DND-41 (cell line): ENCODE measurements around the gene C3orf70.

Source experiments
- ATAC-seq: fragments of 200-7000 bp; cut with Tn5 transposase; 3 replicates; pipeline ENCODE4 v1.9.1; 2021; ENCODE audit warnings: low read depth; ENCODE audit not compliant: insufficient read depth
- DNase-seq: peaks from one replicate; pipeline ENCODE4 v3.0.0-alpha.2; 2020
- H2AFZ ChIP-seq: 2 replicates; pipeline ENCODE4 v1.6.0; 2012; ENCODE audit warnings: low read depth, low read length
- H3K27ac ChIP-seq: 2 replicates; pipeline ENCODE4 v1.5.1; 2012; ENCODE audit warnings: low read length, inconsistent platforms
- H3K27me3 ChIP-seq: fragments of 200-600 bp; sonication (generic); 2 replicates; pipeline ENCODE4 v1.6.0; 2012; ENCODE audit warnings: low read length, mild to moderate bottlenecking, inconsistent platforms; ENCODE audit not compliant: insufficient read depth, poor library complexity
- H3K36me3 ChIP-seq: 2 replicates; pipeline ENCODE4 v1.5.1; 2012; ENCODE audit warnings: low read length, inconsistent platforms; ENCODE audit not compliant: insufficient read depth
- H3K4me1 ChIP-seq: 2 replicates; pipeline ENCODE4 v1.5.1; 2012; ENCODE audit warnings: mild to moderate bottlenecking, low read length; ENCODE audit not compliant: insufficient read depth
- H3K4me2 ChIP-seq: 2 replicates; pipeline ENCODE4 v1.6.0; 2012; ENCODE audit warnings: mild to moderate bottlenecking, moderate library complexity, low read length, inconsistent platforms; ENCODE audit not compliant: insufficient read depth
- H3K4me3 ChIP-seq, 2 experiments: fragments of 200-600 bp in 1 of 2; shearing (Covaris generic) in 1 of 2; 2 replicates each; pipeline ENCODE4 v1.5.1; 2012 to 2016; ENCODE audit warnings: inconsistent platforms in 2 of 2, low read length in 2 of 2, mild to moderate bottlenecking in 2 of 2, low read depth in 1 of 2, moderate library complexity in 1 of 2
- H3K79me2 ChIP-seq: 2 replicates; pipeline ENCODE4 v1.6.0; 2012; ENCODE audit warnings: low read length, inconsistent platforms; ENCODE audit not compliant: insufficient read depth
- H3K9ac ChIP-seq: 2 replicates; pipeline ENCODE4 v1.6.0; 2012; ENCODE audit warnings: low read depth, mild to moderate bottlenecking, inconsistent platforms, low read length, moderate library complexity
- H3K9me3 ChIP-seq: 2 replicates; pipeline ENCODE4 v1.5.1; 2012; ENCODE audit warnings: low read length, moderate library complexity, mild to moderate bottlenecking, inconsistent platforms; ENCODE audit not compliant: insufficient read depth, severe bottlenecking
- H4K20me1 ChIP-seq: 2 replicates; pipeline ENCODE4 v1.6.0; 2012; ENCODE audit warnings: low read length; ENCODE audit not compliant: insufficient read depth
- CTCF ChIP-seq: IDR thresholded peaks from 2 replicates; pipeline ENCODE4 v1.5.1; 2012; ENCODE audit warnings: borderline replicate concordance, low read length, moderate library complexity, mild to moderate bottlenecking; ENCODE audit not compliant: poor library complexity, severe bottlenecking; ENCODE audit errors: extremely low read depth
- EZH2 ChIP-seq: IDR thresholded peaks from 3 replicates; pipeline ENCODE4 v1.6.1; 2012; ENCODE audit warnings: borderline replicate concordance, low read depth, mild to moderate bottlenecking, moderate library complexity, low read length, inconsistent platforms; ENCODE audit not compliant: severe bottlenecking

The C3orf70 gene

DNA sequence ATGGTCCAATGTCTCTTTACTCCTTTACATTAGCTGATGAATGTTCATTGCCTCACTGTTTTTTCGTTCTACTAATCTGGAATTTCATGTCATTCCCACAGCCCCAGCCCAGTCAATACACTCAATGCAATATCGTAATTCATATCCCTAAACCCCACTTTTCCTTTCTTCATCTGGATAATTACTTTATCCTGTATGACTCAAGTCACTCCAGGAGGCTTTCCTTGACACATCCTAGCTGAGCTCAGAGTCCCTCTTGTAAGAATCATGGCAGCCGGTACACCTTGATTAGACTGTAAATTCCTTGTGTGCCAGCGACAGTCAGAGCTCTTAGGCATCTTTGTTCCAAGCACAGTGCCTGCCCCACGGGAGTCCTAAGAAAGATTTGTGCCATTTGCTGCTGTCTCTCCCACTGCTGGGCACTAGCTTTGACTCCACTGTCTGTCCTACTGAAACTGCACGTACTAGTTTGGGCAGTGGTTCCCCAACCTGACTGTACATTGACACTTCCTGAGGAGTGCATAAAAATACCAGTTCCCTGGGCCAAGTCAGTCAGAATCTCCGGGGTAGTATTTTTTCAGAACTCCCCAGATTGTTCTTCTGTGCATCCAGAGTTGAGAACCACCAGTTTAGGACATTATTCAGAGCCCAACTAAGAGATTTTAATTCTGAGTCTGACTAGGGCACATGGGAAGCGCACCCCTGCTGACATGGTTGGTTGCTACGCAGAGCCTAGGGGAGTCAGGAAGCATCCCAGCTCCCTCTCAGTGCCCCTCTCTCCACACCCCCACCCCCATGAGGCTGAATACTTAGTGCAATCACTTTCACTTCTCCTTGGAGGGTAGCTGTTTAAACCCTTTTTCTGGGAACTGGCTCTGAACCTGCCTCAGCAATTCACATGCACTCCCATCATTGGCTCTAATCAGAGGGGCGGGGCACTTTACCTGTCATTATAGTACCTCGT is 19.5 kb upstream of the C3orf70 start:
- Histone ChIP-seq H3K9me3 (no peaks in the 10 kb centered on the region), H3K36me3 (no peaks in the 10 kb centered on the region), H3K4me1 (no peaks in the 10 kb centered on the region), H3K9ac (no peak overlapping the region), H3K79me2 (no peaks in the 10 kb centered on the region), H3K4me2 (no peak overlapping the region), H4K20me1 (no peaks in the 10 kb centered on the region), H3K27me3 (no peaks in the 10 kb centered on the region), H3K27ac (no peak overlapping the region), H3K4me3 (no peak overlapping the region), H2AFZ (no peak overlapping the region)
- ATAC-seq (no peak), DNase-seq (no peak)
- no peak for TF ChIP-seq CTCF
- no peak for TF ChIP-seq EZH2

DNA sequence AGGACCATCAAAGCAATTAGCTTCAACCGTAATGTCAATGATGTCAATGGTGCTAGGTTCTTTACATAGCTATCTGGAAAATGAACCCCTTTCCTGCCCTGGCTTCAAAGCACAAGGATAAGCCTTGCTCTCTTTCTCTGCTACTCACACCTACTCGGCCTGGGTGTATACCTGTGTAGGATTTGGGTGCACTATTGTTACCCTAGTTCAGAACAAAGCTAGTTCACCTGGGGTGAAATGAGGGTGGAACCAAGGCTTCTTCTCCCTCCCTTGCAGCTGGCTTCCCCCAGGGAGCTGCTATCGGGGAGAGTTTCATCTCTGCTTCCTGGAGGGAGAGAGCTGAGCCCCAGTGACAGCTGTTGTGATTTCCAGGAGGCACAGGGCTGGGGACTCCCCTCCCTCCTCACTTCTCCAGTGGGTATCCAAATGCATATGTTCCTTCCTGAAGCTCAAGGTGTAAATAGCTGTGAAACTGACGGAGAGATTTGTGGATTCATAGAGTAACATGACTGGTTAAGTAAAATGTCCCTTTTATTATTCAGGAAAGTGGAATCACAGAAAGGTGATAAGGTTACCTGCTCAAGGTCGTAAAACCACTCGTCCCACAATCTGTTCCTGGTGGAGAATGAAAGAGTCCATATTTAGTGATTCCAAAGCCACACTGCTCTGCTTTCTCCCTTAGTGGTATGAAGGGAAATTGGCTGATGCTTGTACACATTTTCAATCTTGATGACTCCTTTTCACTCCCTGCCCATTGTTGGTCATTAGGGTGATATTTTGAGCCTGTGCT is 11.8 kb upstream of the C3orf70 start:
- Histone ChIP-seq H3K27me3 (peaks cover 9% of the 10 kb centered on the region), H3K9me3 (no peaks in the 10 kb centered on the region), H3K4me1 (no peaks in the 10 kb centered on the region), H3K36me3 (no peaks in the 10 kb centered on the region), H3K4me3 (no peak overlapping the region), H2AFZ (no peak overlapping the region), H4K20me1 (no peaks in the 10 kb centered on the region), H3K4me2 (no peak overlapping the region), H3K27ac (no peak overlapping the region), H3K79me2 (no peaks in the 10 kb centered on the region), H3K9ac (no peak overlapping the region)
- TF ChIP-seq CTCF (no peak), EZH2 (no peak)
- DNase-seq (no peak), ATAC-seq (no peak)

- TF ChIP-seq CTCF, result no peak
- no peak for TF ChIP-seq EZH2
- DNase-seq, result no peak
- no peaks in the 10 kb centered on the region for H3K36me3 ChIP-seq
- H4K20me1 ChIP-seq, result no peaks in the 10 kb centered on the region
- H2AFZ ChIP-seq, result no peak overlapping the region
- no peaks in the 10 kb centered on the region for H3K79me2 ChIP-seq
- H3K4me1 ChIP-seq, result no peaks in the 10 kb centered on the region
- H3K4me3 ChIP-seq, result no peak overlapping the region
- ATAC-seq, result no peak
- peaks cover 20% of the 10 kb centered on the region for H3K27me3 ChIP-seq
- no peak overlapping the region for H3K4me2 ChIP-seq
- no peak overlapping the region for H3K27ac ChIP-seq
- no peak overlapping the region for H3K9ac ChIP-seq
- no peaks in the 10 kb centered on the region for H3K9me3 ChIP-seq
These were observed 9.8 kb upstream of the C3orf70 start for GRCh38 chr3:185162634-185163033.
